Skeletal muscle tissue (tissue), 5 donors: Measurements from ENCODE around the gene TMTC2. TPM values are rescaled to one million over a fixed set of nuclear protein-coding genes. Genes with fewer than 3 reads are reported as not detected.
A peak's percentile ranks its signal among the peaks of the same experiment; 100 is the strongest.

Source experiments
- H3K27ac ChIP-seq: one replicate; pipeline ENCODE4 v1.7.0; 2013; ENCODE audit warnings: mild to moderate bottlenecking, low read depth, low read length, inconsistent platforms
- H3K27me3 ChIP-seq, 3 donors: one replicate each; pipeline ENCODE4 v1.7.0; 2013; ENCODE audit warnings: low read length in 3 of 3; ENCODE audit not compliant: control insufficient read depth in 3 of 3, insufficient read depth in 3 of 3
- H3K36me3 ChIP-seq, 3 donors: one replicate each; pipeline ENCODE4 v1.7.0; 2013; ENCODE audit warnings: low read length in 3 of 3; ENCODE audit not compliant: control insufficient read depth in 3 of 3, insufficient read depth in 3 of 3
- H3K4me1 ChIP-seq, 3 donors: one replicate each; pipeline ENCODE4 v1.7.0; 2013; ENCODE audit warnings: low read length in 3 of 3, mild to moderate bottlenecking in 3 of 3; ENCODE audit not compliant: control insufficient read depth in 3 of 3, insufficient read depth in 3 of 3
- H3K4me3 ChIP-seq, 3 donors: one replicate each; pipeline ENCODE4 v1.7.0; 2013; ENCODE audit warnings: low read length in 3 of 3
- H3K9ac ChIP-seq, 3 donors: one replicate each; pipeline ENCODE4 v1.7.0; 2013; ENCODE audit warnings: low read length in 3 of 3, mild to moderate bottlenecking in 3 of 3, moderate library complexity in 2 of 3, low read depth in 1 of 3
- H3K9me3 ChIP-seq, 3 donors: one replicate each; pipeline ENCODE4 v1.7.0; 2013; ENCODE audit warnings: low read length in 3 of 3; ENCODE audit not compliant: control insufficient read depth in 3 of 3
- small RNA-seq: library from RNA; depleted of rRNA; stranded (forward); fragments of <200 nt; gene quantifications from one replicate; pipeline ENCODE3, GENCODE V24; 2014
- total RNA-seq: library from RNA; depleted of rRNA; stranded (reverse); fragments of >200 nt; gene quantifications from one replicate; pipeline ENCODE4 v1.2.3, GENCODE V29; 2014
- donor health status: Osteomylitis.

The TMTC2 gene
- total RNA-seq, 1 donor from 2014 or later, result 15.7 TPM

DNA sequence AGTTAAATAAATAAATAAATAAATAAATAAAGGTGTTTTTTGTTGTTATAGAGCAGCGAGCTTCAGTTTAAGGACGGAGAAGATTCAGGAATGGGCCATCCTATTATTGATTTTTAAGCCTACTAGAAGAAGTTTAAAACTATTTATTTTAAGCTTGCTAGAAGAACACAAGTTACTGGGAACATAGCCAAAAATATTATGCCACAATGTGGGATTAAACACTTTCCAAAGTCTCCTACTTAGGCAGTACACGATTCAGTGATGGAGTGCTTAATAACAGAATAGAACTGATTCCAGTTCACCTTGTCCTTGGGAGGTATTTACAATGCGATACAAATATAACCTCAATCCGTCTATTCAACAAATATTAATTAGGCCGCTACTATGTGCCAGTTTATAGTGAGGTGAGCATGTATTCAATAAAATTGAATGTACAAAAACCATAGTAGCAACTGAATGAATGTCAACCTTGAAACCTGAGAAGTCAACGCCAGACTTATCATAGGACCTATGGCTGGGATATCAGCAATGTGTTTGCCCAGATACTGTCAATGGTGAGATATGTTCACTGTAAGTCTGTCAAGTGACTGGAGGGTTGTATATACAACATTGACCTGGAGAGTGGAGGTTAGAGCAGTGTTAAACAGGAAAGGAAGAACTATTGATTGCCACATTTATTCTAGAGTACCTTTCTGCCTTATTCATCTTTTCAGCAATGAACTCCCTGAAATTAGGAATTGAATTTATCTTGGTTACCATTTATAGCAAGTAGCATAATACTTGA, 486.4 kb downstream of the TMTC2 start:
- no peak overlapping the region for H3K4me3 ChIP-seq
- H3K4me1 ChIP-seq, result no peaks in the 10 kb centered on the region
- no peaks in the 10 kb centered on the region for H3K27me3 ChIP-seq
- no peak overlapping the region for H3K27ac ChIP-seq
- peak overlapping the region in 1 of 3 donors; percentile 12 for H3K9ac ChIP-seq
- H3K36me3 ChIP-seq, result no peaks in the 10 kb centered on the region
- no peaks in the 10 kb centered on the region for H3K9me3 ChIP-seq

DNA sequence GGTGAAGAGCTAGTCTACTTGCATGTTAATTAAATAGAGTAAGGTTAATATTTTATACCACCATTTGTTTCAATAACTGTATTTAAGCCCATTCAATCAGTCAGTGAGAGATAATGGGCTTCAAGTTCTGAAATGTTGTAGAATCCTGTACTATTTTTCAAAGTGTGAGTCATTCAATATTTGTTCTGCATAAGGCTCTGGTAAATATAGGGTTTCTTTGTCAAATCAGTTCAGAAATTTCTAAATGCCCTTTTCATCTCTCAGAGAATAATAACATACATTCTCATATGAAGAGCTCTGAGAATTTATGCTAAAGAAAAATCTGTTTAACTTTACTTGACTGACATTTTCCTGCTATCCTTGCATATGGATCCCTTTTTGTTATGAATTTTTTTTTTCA, 493.3 kb downstream of the TMTC2 start:
- no peak overlapping the region for H3K9ac ChIP-seq
- H3K4me1 ChIP-seq, result no peaks in the 10 kb centered on the region
- H3K36me3 ChIP-seq, result no peaks in the 10 kb centered on the region
- H3K27me3 ChIP-seq, result no peaks in the 10 kb centered on the region
- H3K27ac ChIP-seq, result no peak overlapping the region
- H3K9me3 ChIP-seq, result no peaks in the 10 kb centered on the region
- no peak overlapping the region for H3K4me3 ChIP-seq

GRCh38 chr12:83181074-83181473, 494.4 kb downstream of the TMTC2 start:
- H3K4me1 ChIP-seq, result no peaks in the 10 kb centered on the region
- no peak overlapping the region for H3K9ac ChIP-seq
- H3K36me3 ChIP-seq, result no peaks in the 10 kb centered on the region
- H3K27ac ChIP-seq, result no peak overlapping the region
- H3K9me3 ChIP-seq, result no peaks in the 10 kb centered on the region
- H3K27me3 ChIP-seq, result no peaks in the 10 kb centered on the region
- H3K4me3 ChIP-seq, result no peak overlapping the region

DNA sequence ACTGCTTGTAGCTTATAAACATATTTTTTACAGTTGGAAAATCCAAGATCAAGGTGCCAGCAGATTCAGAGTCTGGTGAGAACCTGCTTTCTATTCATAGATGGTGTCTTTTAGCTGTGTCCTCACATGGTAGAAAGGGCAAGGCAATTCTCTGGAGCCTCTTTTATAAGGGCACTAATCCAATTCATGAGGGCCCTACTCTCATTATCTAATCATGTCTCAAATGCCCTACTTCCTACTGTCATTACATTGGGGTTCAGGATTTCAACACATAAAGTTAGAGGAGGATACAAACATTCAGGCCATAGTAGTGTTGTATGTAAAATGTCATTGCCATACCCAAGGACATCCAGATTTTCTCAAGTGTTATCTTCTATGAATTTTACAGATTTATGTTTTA, 496.4 kb downstream of the TMTC2 start:
- no peaks in the 10 kb centered on the region for H3K36me3 ChIP-seq
- H3K4me3 ChIP-seq, result no peak overlapping the region
- no peak overlapping the region for H3K27ac ChIP-seq
- no peak overlapping the region for H3K9ac ChIP-seq
- no peaks in the 10 kb centered on the region for H3K27me3 ChIP-seq
- H3K9me3 ChIP-seq, result no peaks in the 10 kb centered on the region
- H3K4me1 ChIP-seq, result peaks cover 0 to 3% (median 0%) of the 10 kb centered on the region in 3 donors

Small RNAs within 50 kb of the gene (small RNA-seq; reads per million reads assigned to genes)
- gene RNU6-977P, result not detected
